Stimulated activated memory B cell treated with anti-CD40 and anti-IgM and Interleukin-4, amounts not matched to agents 10 μg/mL and 1 μg/mL and 100 μg/mL, for 72 hours (primary cell): Measurements from ENCODE around the gene GNA14.
"Not testable (repeated sequence)": the region's sequence is repeated elsewhere in the genome, so short reads cannot be mapped to it uniquely, and the experiment has no call there.

Experiments used
- ATAC-seq: fragments of 150-1000 bp; cut with Tn5 transposase; 2 replicates; pipeline ENCODE4 v1.10.0; 2021
- H3K27ac Mint-ChIP-seq: one replicate; pipeline ENCODE4 v1.8.0; 2022; ENCODE audit warnings: mild to moderate bottlenecking, mixed read lengths
- H3K27me3 Mint-ChIP-seq: one replicate; pipeline ENCODE4 v1.8.0; 2022; ENCODE audit warnings: mixed read lengths
- H3K36me3 Mint-ChIP-seq: one replicate; pipeline ENCODE4 v1.8.0; 2022; ENCODE audit warnings: mixed read lengths
- H3K4me1 Mint-ChIP-seq: one replicate; pipeline ENCODE4 v1.8.0; 2022; ENCODE audit warnings: mixed read lengths
- H3K4me3 Mint-ChIP-seq: one replicate; pipeline ENCODE4 v1.8.0; 2022; ENCODE audit warnings: mild to moderate bottlenecking, moderate library complexity, mixed read lengths
- H3K9me3 Mint-ChIP-seq: one replicate; pipeline ENCODE4 v1.8.0; 2022; ENCODE audit warnings: mixed read lengths

GNA14 gene

GRCh38 chr9:77510666-77511065 lies 137.5 kb downstream of the GNA14 start:
- H3K27me3 Mint-ChIP-seq = peaks cover 7% of the 10 kb centered on the region
- H3K36me3 Mint-ChIP-seq = no peaks in the 10 kb centered on the region
- no peaks in the 10 kb centered on the region for H3K4me1 Mint-ChIP-seq
- H3K9me3 Mint-ChIP-seq = peaks cover 4% of the 10 kb centered on the region
- H3K27ac Mint-ChIP-seq = no peak overlapping the region
- H3K4me3 Mint-ChIP-seq = no peak overlapping the region
- no peak for ATAC-seq

GRCh38 chr9:77508396-77508795 lies 139.7 kb downstream of the GNA14 start:
- no peaks in the 10 kb centered on the region for H3K36me3 Mint-ChIP-seq
- H3K27ac Mint-ChIP-seq = no peak overlapping the region
- H3K9me3 Mint-ChIP-seq = peaks cover 4% of the 10 kb centered on the region
- no peak for ATAC-seq
- H3K4me1 Mint-ChIP-seq = no peaks in the 10 kb centered on the region
- no peak overlapping the region for H3K4me3 Mint-ChIP-seq
- H3K27me3 Mint-ChIP-seq = peaks cover 15% of the 10 kb centered on the region

- Mint-ChIP-seq H3K27me3 (peaks cover 15% of the 10 kb centered on the region), H3K9me3 (peaks cover 4% of the 10 kb centered on the region), H3K36me3 (no peaks in the 10 kb centered on the region), H3K27ac (no peak overlapping the region), H3K4me1 (no peaks in the 10 kb centered on the region), H3K4me3 (no peak overlapping the region)
- no peak for ATAC-seq
Observed at GRCh38 chr9:77507212-77507961, 140.7 kb downstream of the GNA14 start.

- H3K4me1 Mint-ChIP-seq = no peaks in the 10 kb centered on the region
- peaks cover 4% of the 10 kb centered on the region for H3K9me3 Mint-ChIP-seq
- peaks cover 15% of the 10 kb centered on the region for H3K27me3 Mint-ChIP-seq
- no peak overlapping the region for H3K27ac Mint-ChIP-seq
- no peak overlapping the region for H3K4me3 Mint-ChIP-seq
- no peaks in the 10 kb centered on the region for H3K36me3 Mint-ChIP-seq
- ATAC-seq = no peak
Observed at GRCh38 chr9:77505232-77505631, 142.9 kb downstream of the GNA14 start.

GRCh38 chr9:77502568-77502967 lies 145.6 kb downstream of the GNA14 start:
- Mint-ChIP-seq H3K27ac (no peak overlapping the region), H3K27me3 (peaks cover 9% of the 10 kb centered on the region), H3K36me3 (no peaks in the 10 kb centered on the region), H3K9me3 (no peaks in the 10 kb centered on the region), H3K4me1 (no peaks in the 10 kb centered on the region), H3K4me3 (no peak overlapping the region)
- ATAC-seq = peak; percentile 16

- no peak for ATAC-seq
- H3K9me3 Mint-ChIP-seq = no peaks in the 10 kb centered on the region
- H3K27me3 Mint-ChIP-seq = peaks cover 4% of the 10 kb centered on the region
- no peaks in the 10 kb centered on the region for H3K36me3 Mint-ChIP-seq
- H3K4me3 Mint-ChIP-seq = no peak overlapping the region
- no peak overlapping the region for H3K27ac Mint-ChIP-seq
- H3K4me1 Mint-ChIP-seq = no peaks in the 10 kb centered on the region
Observed at GRCh38 chr9:77498891-77499290, 149.2 kb downstream of the GNA14 start.

GRCh38 chr9:77497322-77498198 lies 150.6 kb downstream of the GNA14 start:
- no peak overlapping the region for H3K4me3 Mint-ChIP-seq
- no peak overlapping the region for H3K27ac Mint-ChIP-seq
- no peaks in the 10 kb centered on the region for H3K27me3 Mint-ChIP-seq
- no peak for ATAC-seq
- H3K4me1 Mint-ChIP-seq = no peaks in the 10 kb centered on the region
- H3K36me3 Mint-ChIP-seq = no peaks in the 10 kb centered on the region
- H3K9me3 Mint-ChIP-seq = no peaks in the 10 kb centered on the region

GRCh38 chr9:77495834-77496671 lies 152.1 kb downstream of the GNA14 start:
- H3K36me3 Mint-ChIP-seq = no peaks in the 10 kb centered on the region
- no peaks in the 10 kb centered on the region for H3K4me1 Mint-ChIP-seq
- peaks cover 11% of the 10 kb centered on the region for H3K9me3 Mint-ChIP-seq
- H3K27ac Mint-ChIP-seq = no peak overlapping the region
- no peaks in the 10 kb centered on the region for H3K27me3 Mint-ChIP-seq
- no peak overlapping the region for H3K4me3 Mint-ChIP-seq
- no peak for ATAC-seq

GRCh38 chr9:77490279-77490678 lies 157.8 kb downstream of the GNA14 start:
- not testable (repeated sequence) for H3K27ac Mint-ChIP-seq, H3K4me3 Mint-ChIP-seq

GRCh38 chr9:77489405-77490163 lies 158.5 kb downstream of the GNA14 start:
- not testable (repeated sequence) for H3K36me3 Mint-ChIP-seq, ATAC-seq, H3K27ac Mint-ChIP-seq, H3K4me1 Mint-ChIP-seq, H3K4me3 Mint-ChIP-seq
- Mint-ChIP-seq H3K9me3 (peaks cover 11% of the 10 kb centered on the region), H3K27me3 (peaks cover 10% of the 10 kb centered on the region)

More at GRCh38 chr9:77490279-77490678, 157.8 kb downstream of the GNA14 start:
- not testable (repeated sequence) for H3K4me1 Mint-ChIP-seq, H3K36me3 Mint-ChIP-seq, ATAC-seq
- Mint-ChIP-seq H3K9me3 (peaks cover 11% of the 10 kb centered on the region), H3K27me3 (peaks cover 10% of the 10 kb centered on the region)

- peaks cover 18% of the 10 kb centered on the region for H3K27me3 Mint-ChIP-seq
- no peaks in the 10 kb centered on the region for H3K4me1 Mint-ChIP-seq
- no peak overlapping the region for H3K27ac Mint-ChIP-seq
- no peak overlapping the region for H3K4me3 Mint-ChIP-seq
- ATAC-seq = no peak
- H3K36me3 Mint-ChIP-seq = peaks cover 5% of the 10 kb centered on the region
- H3K9me3 Mint-ChIP-seq = peaks cover 13% of the 10 kb centered on the region
Observed at GRCh38 chr9:77488439-77489126, 159.5 kb downstream of the GNA14 start.

GRCh38 chr9:77486968-77487367 lies 161.2 kb downstream of the GNA14 start:
- Mint-ChIP-seq H3K36me3 (peaks cover 5% of the 10 kb centered on the region), H3K4me1 (no peaks in the 10 kb centered on the region), H3K4me3 (no peak overlapping the region), H3K27ac (no peak overlapping the region), H3K9me3 (peaks cover 11% of the 10 kb centered on the region), H3K27me3 (peaks cover 26% of the 10 kb centered on the region)
- ATAC-seq = no peak

GRCh38 chr9:77486463-77486862 lies 161.7 kb downstream of the GNA14 start:
- Mint-ChIP-seq H3K27me3 (peaks cover 26% of the 10 kb centered on the region), H3K9me3 (peaks cover 9% of the 10 kb centered on the region), H3K36me3 (peaks cover 5% of the 10 kb centered on the region), H3K4me3 (no peak overlapping the region), H3K4me1 (no peaks in the 10 kb centered on the region), H3K27ac (no peak overlapping the region)
- no peak for ATAC-seq
